OCI-LY3 (cell line): ENCODE results near the gene ACIN1.
A peak's percentile ranks its signal among the peaks of the same experiment; 100 is the strongest.

Experiments used
- H2AFZ ChIP-seq: fragments of 200-600, 300-600 bp; shearing (Covaris generic); 2 replicates; pipeline ENCODE4 v1.6.0; 2014; ENCODE audit warnings: antibody characterized with exemption, low read depth, low read length
- H3K27ac ChIP-seq: fragments of 200-600, 300-600 bp; sonication (generic); 2 replicates; pipeline ENCODE4 v1.5.1; 2014; ENCODE audit warnings: mild to moderate bottlenecking, low read length, moderate library complexity, mixed read lengths
- H3K27me3 ChIP-seq: fragments of 200-600, 300-600 bp; sonication (generic); 2 replicates; pipeline ENCODE4 v1.6.1; 2014; ENCODE audit warnings: low read depth, low read length, mixed read lengths
- H3K36me3 ChIP-seq: fragments of 200-600, 300-600 bp; sonication (generic); replicated peaks from 2 replicates; pipeline ENCODE3; 2014; ENCODE audit warnings: low read depth, low read length, mixed read lengths
- H3K4me1 ChIP-seq: fragments of 300-600, 200-600 bp; sonication (generic); 2 replicates; pipeline ENCODE4 v1.6.1; 2014; ENCODE audit warnings: low read length, mixed read lengths
- H3K4me2 ChIP-seq: fragments of 200-600, 300-600 bp; sonication (generic); 2 replicates; pipeline ENCODE4 v1.6.1; 2014; ENCODE audit warnings: low read length, mixed read lengths
- H3K4me3 ChIP-seq: fragments of 300-600, 200-600 bp; sonication (generic); 2 replicates; pipeline ENCODE4 v1.5.1; 2014; ENCODE audit warnings: antibody characterized with exemption, mild to moderate bottlenecking, low read length, moderate library complexity
- H3K79me2 ChIP-seq: fragments of 300-600, 200-600 bp; shearing (Covaris generic); 2 replicates; pipeline ENCODE4 v1.6.1; 2014; ENCODE audit warnings: mild to moderate bottlenecking, low read length, mixed read lengths
- H3K9ac ChIP-seq: fragments of 300-600, 200-600 bp; shearing (Covaris generic); 2 replicates; pipeline ENCODE4 v1.6.0; 2014; ENCODE audit warnings: mild to moderate bottlenecking, low read length, moderate library complexity
- H3K9me3 ChIP-seq: fragments of 200-600, 300-600 bp; shearing (Covaris generic); 2 replicates; pipeline ENCODE4 v1.6.1; 2014; ENCODE audit warnings: low read length, mixed read lengths; ENCODE audit not compliant: insufficient read depth
- H4K20me1 ChIP-seq: fragments of 200-600, 300-600 bp; sonication (generic); 2 replicates; pipeline ENCODE4 v1.6.1; 2016; ENCODE audit warnings: low read length, mixed read lengths; ENCODE audit not compliant: insufficient read depth
- EZH2phosphoT487 ChIP-seq: fragments of 200-600 bp; shearing (Covaris generic); IDR thresholded peaks from 2 replicates; pipeline ENCODE4 v1.6.1; 2018; ENCODE audit warnings: antibody characterized with exemption, mixed run types, low read depth
- TF ChIP-seq, protein P1 (sequence below): fragments of 200-600, 300-600 bp; sonication (generic); IDR thresholded peaks from 2 replicates; pipeline ENCODE4 v1.5.1; 2014; ENCODE audit warnings: antibody characterized with exemption, low read length, low read depth

ACIN1 gene

DNA sequence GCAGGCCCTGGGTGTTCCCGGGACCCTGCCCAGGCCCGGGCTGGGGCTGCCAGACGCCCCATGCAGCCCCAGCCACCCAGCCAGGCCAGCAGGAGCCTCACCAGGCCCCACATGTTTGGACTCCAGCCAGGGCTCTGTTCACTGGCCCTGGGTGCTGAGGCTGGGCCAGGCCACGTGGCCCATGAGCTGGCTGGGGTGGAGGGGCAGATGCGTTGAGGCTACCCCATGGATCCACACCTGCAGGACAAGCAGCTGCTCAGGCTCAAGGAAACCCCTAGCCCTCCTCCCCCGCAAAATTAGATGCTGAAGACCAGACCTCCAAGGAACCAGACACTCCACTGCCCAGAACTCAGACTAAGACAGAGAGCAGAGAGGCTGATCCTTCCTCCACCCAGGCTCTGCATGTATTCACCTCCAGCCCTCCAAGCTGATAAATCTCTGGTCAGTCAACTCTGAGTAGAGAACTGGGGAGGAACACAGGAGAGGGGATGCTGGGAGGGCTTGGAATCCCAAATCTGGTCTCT is 39.3 kb downstream of the ACIN1 start:
- H3K4me3 ChIP-seq, result no peak overlapping the region
- H3K9ac ChIP-seq, result no peak overlapping the region
- H3K4me2 ChIP-seq, result peak overlapping the region; percentile 98
- no peak overlapping the region for H2AFZ ChIP-seq
- TF ChIP-seq, protein P1, sequence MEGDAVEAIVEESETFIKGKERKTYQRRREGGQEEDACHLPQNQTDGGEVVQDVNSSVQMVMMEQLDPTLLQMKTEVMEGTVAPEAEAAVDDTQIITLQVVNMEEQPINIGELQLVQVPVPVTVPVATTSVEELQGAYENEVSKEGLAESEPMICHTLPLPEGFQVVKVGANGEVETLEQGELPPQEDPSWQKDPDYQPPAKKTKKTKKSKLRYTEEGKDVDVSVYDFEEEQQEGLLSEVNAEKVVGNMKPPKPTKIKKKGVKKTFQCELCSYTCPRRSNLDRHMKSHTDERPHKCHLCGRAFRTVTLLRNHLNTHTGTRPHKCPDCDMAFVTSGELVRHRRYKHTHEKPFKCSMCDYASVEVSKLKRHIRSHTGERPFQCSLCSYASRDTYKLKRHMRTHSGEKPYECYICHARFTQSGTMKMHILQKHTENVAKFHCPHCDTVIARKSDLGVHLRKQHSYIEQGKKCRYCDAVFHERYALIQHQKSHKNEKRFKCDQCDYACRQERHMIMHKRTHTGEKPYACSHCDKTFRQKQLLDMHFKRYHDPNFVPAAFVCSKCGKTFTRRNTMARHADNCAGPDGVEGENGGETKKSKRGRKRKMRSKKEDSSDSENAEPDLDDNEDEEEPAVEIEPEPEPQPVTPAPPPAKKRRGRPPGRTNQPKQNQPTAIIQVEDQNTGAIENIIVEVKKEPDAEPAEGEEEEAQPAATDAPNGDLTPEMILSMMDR, result no peak
- no peak for TF ChIP-seq EZH2phosphoT487
- peaks cover 20% of the 10 kb centered on the region for H3K4me1 ChIP-seq
- no peak overlapping the region for H3K27ac ChIP-seq
- no peaks in the 10 kb centered on the region for H3K9me3 ChIP-seq
- peaks cover 5% of the 10 kb centered on the region for H4K20me1 ChIP-seq
- no peaks in the 10 kb centered on the region for H3K79me2 ChIP-seq
- peaks cover 10% of the 10 kb centered on the region for H3K36me3 ChIP-seq
- H3K27me3 ChIP-seq, result peaks cover 7% of the 10 kb centered on the region; the same call in 1 of the 2 replicates

DNA sequence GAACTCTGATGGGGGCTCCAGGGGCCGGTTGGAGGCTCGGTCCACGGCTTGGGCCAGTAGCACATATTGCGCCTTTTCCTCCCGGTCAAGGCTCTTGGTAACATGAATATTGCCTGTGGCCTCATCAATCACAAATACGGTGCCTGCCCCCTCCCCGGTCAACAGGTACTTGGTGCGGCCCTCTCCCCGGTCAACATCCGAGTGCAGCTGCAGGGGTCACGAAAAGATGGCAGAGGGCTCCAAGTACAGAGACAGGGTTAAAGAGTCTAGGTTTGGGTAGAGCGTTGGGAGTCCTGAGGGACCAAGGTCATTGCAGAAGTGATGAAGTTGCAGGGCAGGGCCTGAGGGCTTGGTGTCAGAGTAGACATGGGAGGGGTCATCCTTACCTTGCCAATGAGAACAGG is 39.8 kb downstream of the ACIN1 start:
- Histone ChIP-seq H3K79me2 (no peaks in the 10 kb centered on the region), H3K9me3 (no peaks in the 10 kb centered on the region), H3K27me3 (peaks cover 7% of the 10 kb centered on the region; the same call in 1 of the 2 replicates), H4K20me1 (peaks cover 5% of the 10 kb centered on the region), H3K4me3 (no peak overlapping the region), H3K36me3 (peaks cover 8% of the 10 kb centered on the region), H3K4me1 (peaks cover 20% of the 10 kb centered on the region), H2AFZ (no peak overlapping the region), H3K4me2 (no peak overlapping the region), H3K9ac (no peak overlapping the region), H3K27ac (no peak overlapping the region)
- no peak for TF ChIP-seq EZH2phosphoT487
- TF ChIP-seq, protein P1, result no peak

DNA sequence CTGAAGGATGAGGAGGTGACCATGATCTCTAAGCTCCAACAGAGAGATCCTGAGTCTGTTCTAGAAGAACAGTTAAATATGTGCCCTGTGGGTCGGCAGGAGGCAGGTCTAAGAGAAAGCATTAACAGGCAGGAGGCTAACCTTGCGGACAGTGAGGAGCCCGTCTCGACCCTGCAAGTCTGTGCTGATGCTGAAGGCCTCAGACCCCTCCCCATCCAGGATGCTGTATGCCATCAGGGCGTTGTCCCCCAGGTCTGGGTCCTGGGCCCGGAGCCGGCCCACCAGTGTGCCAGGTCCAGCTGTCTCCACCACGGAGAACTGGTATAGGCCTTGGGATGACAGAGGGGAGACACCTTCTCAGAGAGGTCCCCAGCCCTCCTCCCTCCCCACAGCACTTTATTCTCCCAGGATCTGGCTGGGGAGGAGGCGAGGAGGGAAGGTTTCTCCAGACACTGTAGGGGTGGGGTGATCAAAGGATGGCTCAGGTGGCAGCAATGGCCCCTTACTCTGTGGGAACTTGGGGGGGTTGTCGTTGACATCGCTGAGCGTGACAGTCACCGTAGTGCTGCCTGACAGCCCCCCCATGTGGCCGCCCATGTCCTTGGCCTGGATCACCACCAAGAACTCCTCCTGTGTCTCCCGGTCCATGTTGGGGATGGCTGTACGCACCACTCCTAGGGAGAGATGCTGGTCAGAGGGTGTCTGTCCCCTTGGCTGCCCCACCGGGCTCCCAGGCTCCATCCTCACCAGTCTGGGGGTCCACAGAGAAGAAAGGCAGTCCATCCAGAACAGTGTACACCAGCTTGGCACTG is 40.7 kb downstream of the ACIN1 start:
- Histone ChIP-seq H3K36me3 (peaks cover 6% of the 10 kb centered on the region), H2AFZ (no peak overlapping the region), H3K27me3 (peaks cover 7% of the 10 kb centered on the region; the same call in 1 of the 2 replicates), H3K4me2 (no peak overlapping the region), H3K4me1 (peaks cover 20% of the 10 kb centered on the region), H3K9ac (no peak overlapping the region), H3K27ac (no peak overlapping the region), H3K79me2 (no peaks in the 10 kb centered on the region), H3K4me3 (no peak overlapping the region), H4K20me1 (peaks cover 5% of the 10 kb centered on the region), H3K9me3 (no peaks in the 10 kb centered on the region)
- no peak for TF ChIP-seq EZH2phosphoT487
- TF ChIP-seq, protein P1, result peak; percentile 44; the same call in 1 of the 2 replicates

DNA sequence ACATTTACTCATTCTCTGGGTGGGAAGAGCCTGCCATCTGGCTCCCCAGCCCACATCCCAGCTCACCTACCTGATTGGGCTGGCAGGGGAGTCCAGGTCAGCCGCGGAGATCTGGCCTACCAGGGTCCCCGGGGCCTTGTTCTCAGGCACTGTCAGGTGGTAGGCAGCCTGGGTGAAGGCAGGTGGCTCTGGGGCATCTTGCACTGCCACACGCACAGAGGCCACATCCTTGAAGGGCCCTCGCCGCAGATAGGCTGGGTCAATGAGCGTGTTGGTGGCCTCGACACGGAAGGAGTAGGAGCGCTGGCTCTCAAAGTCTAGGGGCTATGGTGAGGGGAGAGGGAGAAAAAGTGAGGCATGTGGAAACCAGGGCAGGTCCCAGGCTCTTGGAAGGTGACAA is 41.5 kb downstream of the ACIN1 start:
- Histone ChIP-seq H3K27ac (no peak overlapping the region), H3K9me3 (no peaks in the 10 kb centered on the region), H4K20me1 (peaks cover 5% of the 10 kb centered on the region; the same call in 1 of the 2 replicates), H3K36me3 (no peaks in the 10 kb centered on the region), H3K9ac (no peak overlapping the region), H3K4me1 (peaks cover 20% of the 10 kb centered on the region), H3K4me3 (no peak overlapping the region), H2AFZ (no peak overlapping the region), H3K27me3 (peaks cover 7% of the 10 kb centered on the region; the same call in 1 of the 2 replicates), H3K4me2 (no peak overlapping the region), H3K79me2 (no peaks in the 10 kb centered on the region)
- TF ChIP-seq EZH2phosphoT487, result no peak
- TF ChIP-seq, protein P1, result no peak
